Caco-2 (cell line): ENCODE measurements around the gene ALKBH3. TPM values are rescaled to one million over a fixed set of nuclear protein-coding genes. Genes with fewer than 3 reads are reported as not detected.
A peak's percentile ranks its signal among the peaks of the same experiment; 100 is the strongest.

Source experiments
- Bru-seq: library from RNA; stranded (reverse); fragments of 400-500 nt; gene quantifications from one replicate; lab custom pipeline; 2021; lab: Mats Ljungman, UMichigan
- BruChase-seq, 2 experiments: library from RNA; stranded (reverse); fragments of 400-500 nt; gene quantifications; one replicate each; lab custom pipeline; 2021; lab: Mats Ljungman, UMichigan
- BruUV-seq: library from RNA; stranded (reverse); fragments of 400-500 nt; replicated peaks from 2 replicates; lab custom pipeline; 2021; lab: Mats Ljungman, UMichigan
- CTCF ChIA-PET: fragments of 300-600 bp; sonication (Branson Sonifier 250); formaldehyde crosslinking; loops from one replicate; lab custom pipeline; 2022; ENCODE audit warnings: antibody characterized with exemption; lab: Charles Lee
- POLR2A ChIA-PET: fragments of 300-600 bp; sonication (Branson Sonifier 250); formaldehyde crosslinking; loops from one replicate; lab custom pipeline; 2022; ENCODE audit warnings: antibody characterized with exemption; lab: Charles Lee
- DNase-seq, 2 experiments: peaks; one replicate each; pipeline versions ENCODE4 v3.0.0 to v3.0.0-alpha.2; 2020 to 2022
- H3K27me3 ChIP-seq: replicated peaks from 2 replicates; pipeline ENCODE4 v1.6.0; 2011; ENCODE audit warnings: low read length; ENCODE audit not compliant: control insufficient read depth, insufficient read depth
- H3K36me3 ChIP-seq: 2 replicates; pipeline ENCODE4 v1.5.1; 2011; ENCODE audit warnings: low read length; ENCODE audit not compliant: control insufficient read depth, insufficient read depth
- H3K4me1 ChIP-seq: fragments of 250-450 bp; sonication (Bioruptor Pico); 2 replicates; pipeline ENCODE4 v1.5.1; 2020; ENCODE audit warnings: mild to moderate bottlenecking
- H3K4me3 ChIP-seq: 2 replicates; pipeline ENCODE4 v1.5.1; 2011; ENCODE audit warnings: low read depth, mild to moderate bottlenecking, control low read depth, low read length
- H3K9me3 ChIP-seq: fragments of 250-450 bp; sonication (Bioruptor Pico); 2 replicates; pipeline ENCODE4 v1.5.1; 2020; ENCODE audit warnings: mild to moderate bottlenecking, moderate library complexity
- H3K27ac Mint-ChIP-seq: one replicate; pipeline ENCODE4 v1.8.0; 2022; ENCODE audit warnings: mixed read lengths; ENCODE audit not compliant: unreplicated experiment
- H3K27me3 Mint-ChIP-seq: one replicate; pipeline ENCODE4 v1.8.0; 2022; ENCODE audit warnings: mixed read lengths; ENCODE audit not compliant: insufficient read depth, unreplicated experiment
- H3K36me3 Mint-ChIP-seq: one replicate; pipeline ENCODE4 v1.8.0; 2022; ENCODE audit warnings: mild to moderate bottlenecking, mixed read lengths; ENCODE audit not compliant: insufficient read depth, unreplicated experiment
- H3K4me1 Mint-ChIP-seq: one replicate; pipeline ENCODE4 v1.8.0; 2022; ENCODE audit warnings: low read depth, mixed read lengths; ENCODE audit not compliant: unreplicated experiment
- H3K4me3 Mint-ChIP-seq: one replicate; pipeline ENCODE4 v1.8.0; 2022; ENCODE audit warnings: mild to moderate bottlenecking, moderate library complexity, mixed read lengths; ENCODE audit not compliant: unreplicated experiment
- H3K9me3 Mint-ChIP-seq: one replicate; pipeline ENCODE4 v1.8.0; 2022; ENCODE audit warnings: mixed read lengths; ENCODE audit not compliant: unreplicated experiment
- CTCF ChIP-seq, 2 experiments: fragments of 200-600 bp in 1 of 2; IDR thresholded peaks; 1 replicate in 1 of 2; 2 replicates in 1 of 2; pipeline versions ENCODE4 v1.5.1 to v1.8.0; 2011 to 2022; ENCODE audit warnings: antibody characterized with exemption in 1 of 2, control low read depth in 1 of 2, inconsistent platforms in 1 of 2, low read depth in 1 of 2, low read length in 1 of 2, mild to moderate bottlenecking in 1 of 2, moderate library complexity in 1 of 2; ENCODE audit not compliant: insufficient read depth in 1 of 2, severe bottlenecking in 1 of 2, unreplicated experiment in 1 of 2
- intact Hi-C: fragments of 100-400 bp; cut with micrococcal nuclease; formaldehyde crosslinking; loops from one replicate; pipeline ENCODE4 v1.10.0; 2022; ENCODE audit not compliant: unreplicated experiment
- long read RNA-seq: library from polyadenylated mRNA; stranded (forward); transcript quantifications from one replicate; pipeline ENCODE4 v2.0.0, GENCODE V29; 2022
- total RNA-seq: library from RNA; stranded (reverse); gene quantifications from 2 replicates; pipeline ENCODE4 v1.2.3, GENCODE V29; 2022

ALKBH3 gene
- total RNA-seq (36.8 and 42.4 TPM in 2 replicates), Bru-seq, nascent RNA (percentile 76 among the genes with signal in this experiment), BruChase-seq, experiment 1, labeled RNA remaining after a 2-hour chase (percentile 63 among the genes with signal in this experiment), BruChase-seq, experiment 2, labeled RNA remaining after a 6-hour chase (percentile 63 among the genes with signal in this experiment)
- long read RNA-seq, transcript ALKBH3-201 (10 exons, 1,474 nt), result major isoform, 18 of 40 reads
- long read RNA-seq, partial matches to known transcripts, result 2 of 40 reads
- long read RNA-seq, other reads (novel, unspliced or antisense), result 19 of 40 reads

- Histone ChIP-seq H3K4me1 (0 out of 2 replicates have a peak, but pooled peaks cover 6% of the 10 kb centered on the region), H3K36me3 (peaks cover 1% of the 10 kb centered on the region; the same call in 1 of the 2 replicates), H3K9me3 (0 out of 2 replicates have a peak, but pooled peaks cover 3% of the 10 kb centered on the region), H3K27me3 (no peaks in the 10 kb centered on the region), H3K4me3 (peak within 1 kb of the TSS; percentile 52)
- Mint-ChIP-seq H3K4me1 (peaks cover 6% of the 10 kb centered on the region), H3K4me3 (peak within 1 kb of the TSS; percentile 83), H3K27me3 (peaks cover 4% of the 10 kb centered on the region), H3K27ac (peak within 1 kb of the TSS; percentile 73), H3K9me3 (no peaks in the 10 kb centered on the region), H3K36me3 (no peaks in the 10 kb centered on the region)
- no TSS peak for BruUV-seq
- DNase-seq, result peak; percentile 93 to 94
- CTCF ChIA-PET, result no interaction called here
- intact Hi-C loops, result loop anchor here (2.0 kb wide), 1 partner anchor 200 kb away; the partner anchor contains the start of gene HSD17B12
- POLR2A ChIA-PET, result no interaction called here
- no peak for TF ChIP-seq CTCF (IDR thresholded peaks at IDR 0.05; ENCODE audit: insufficient read depth in 1 of 2, low read depth in 1 of 2, low read length in 1 of 2, severe bottlenecking in 1 of 2, unreplicated experiment in 1 of 2)
These were observed at the start of gene ALKBH3 for GRCh38 chr11:43880640-43881159. Gene ALKBH3 (plus strand): TSS chr11:43880831. CDS start chr11:43882653, 1,822 bp downstream.

GRCh38 chr11:43830928-43831440, 49.6 kb upstream of the ALKBH3 start:
- intact Hi-C loops, result no loop called here
- H3K27me3 ChIP-seq, result no peaks in the 10 kb centered on the region
- H3K27me3 Mint-ChIP-seq, result no peaks in the 10 kb centered on the region
- H3K36me3 ChIP-seq, result no peaks in the 10 kb centered on the region
- TF ChIP-seq CTCF (IDR thresholded peaks at IDR 0.05; ENCODE audit: insufficient read depth in 1 of 2, low read depth in 1 of 2, low read length in 1 of 2, severe bottlenecking in 1 of 2, unreplicated experiment in 1 of 2), result no peak
- H3K4me1 Mint-ChIP-seq, result peaks cover 7% of the 10 kb centered on the region
- BruUV-seq, result no TSS peak
- no peak overlapping the region for H3K4me3 Mint-ChIP-seq
- H3K9me3 ChIP-seq, result no peaks in the 10 kb centered on the region
- no peak overlapping the region for H3K4me3 ChIP-seq
- H3K9me3 Mint-ChIP-seq, result no peaks in the 10 kb centered on the region
- H3K36me3 Mint-ChIP-seq, result peaks cover 21% of the 10 kb centered on the region
- POLR2A ChIA-PET, result no interaction called here
- no peak overlapping the region for H3K27ac Mint-ChIP-seq
- DNase-seq, result peak in 1 of 2 experiments; percentile 7
- CTCF ChIA-PET, result interaction anchor here (1.7 kb wide), 1 partner anchor 21 kb away, joined by 5 read pairs; no protein-coding TSS in a partner anchor
- no peaks in the 10 kb centered on the region for H3K4me1 ChIP-seq

GRCh38 chr11:43832536-43832935, 48.1 kb upstream of the ALKBH3 start:
- H3K36me3 Mint-ChIP-seq, result peaks cover 29% of the 10 kb centered on the region
- H3K4me1 Mint-ChIP-seq, result peaks cover 7% of the 10 kb centered on the region
- BruUV-seq, result no TSS peak
- H3K9me3 ChIP-seq, result no peaks in the 10 kb centered on the region
- ChIA-PET CTCF (interaction anchor here (0.7 kb wide), 1 partner anchor 332 kb away, joined by 3 read pairs; no protein-coding TSS in a partner anchor), POLR2A (interaction anchor here (0.6 kb wide), 1 partner anchor 192 kb away, joined by 4 read pairs; no protein-coding TSS in a partner anchor)
- H3K36me3 ChIP-seq, result no peaks in the 10 kb centered on the region
- intact Hi-C loops, result no loop called here
- no peaks in the 10 kb centered on the region for H3K27me3 ChIP-seq
- no peak for TF ChIP-seq CTCF (IDR thresholded peaks at IDR 0.05; ENCODE audit: insufficient read depth in 1 of 2, low read depth in 1 of 2, low read length in 1 of 2, severe bottlenecking in 1 of 2, unreplicated experiment in 1 of 2)
- no peak overlapping the region for H3K27ac Mint-ChIP-seq
- no peaks in the 10 kb centered on the region for H3K4me1 ChIP-seq
- H3K9me3 Mint-ChIP-seq, result no peaks in the 10 kb centered on the region
- no peak overlapping the region for H3K4me3 Mint-ChIP-seq
- DNase-seq, result no peak
- no peaks in the 10 kb centered on the region for H3K27me3 Mint-ChIP-seq
- no peak overlapping the region for H3K4me3 ChIP-seq
